HepG2 (cell line): ENCODE data around the gene DACT2. TPM values are rescaled to one million over a fixed set of nuclear protein-coding genes. Genes with fewer than 3 reads are reported as not detected.
A peak's percentile ranks its signal among the peaks of the same experiment; 100 is the strongest.

ENCODE experiments used
- ATAC-seq: fragments of 200-7000 bp; cut with Tn5 transposase; 3 replicates; pipeline ENCODE4 v1.9.1; 2020; ENCODE audit warnings: mild to moderate bottlenecking, moderate library complexity
- BruUV-seq: library from RNA; stranded (reverse); fragments of 400-500 nt; replicated peaks from 2 replicates; lab custom pipeline; 2021; lab: Mats Ljungman, UMichigan
- CTCF ChIA-PET: fragments of 300-600 bp; formaldehyde crosslinking; extraction: SDS; loops from one replicate; lab custom pipeline; 2021; ENCODE audit warnings: low total read pairs, inconsistent platforms, low intra/inter-chr PET ratio; lab: Yijun Ruan, JAX
- POLR2A ChIA-PET: fragments of 350-600 bp; sonication (Branson Sonifier 250); formaldehyde crosslinking; loops from one replicate; lab custom pipeline; 2020; ENCODE audit warnings: antibody characterized with exemption, inconsistent platforms; lab: Yijun Ruan, JAX
- DNase-seq: peaks from one replicate; pipeline ENCODE4 v3.0.0-alpha.2; 2015; ENCODE audit warnings: low spot score
- FAIRE-seq: peaks from 3 replicates; lab custom pipeline; 2011; peaks lifted over from hg19 to GRCh38; lab: Jason Lieb, UNC
- H2AFZ ChIP-seq: one replicate; pipeline ENCODE4 v1.6.1; 2011; ENCODE audit warnings: low read length, inconsistent platforms
- H3K27ac ChIP-seq: fragments of 300-600 bp; 3 replicates; pipeline ENCODE4 v1.8.0; 2011; ENCODE audit warnings: mixed run types, mild to moderate bottlenecking, mixed read lengths, low read length, inconsistent platforms; ENCODE audit not compliant: insufficient read depth; ENCODE audit errors: extremely low read length
- H3K27me3 ChIP-seq, 2 experiments: fragments of 200-600 bp in 1 of 2; 2 replicates in 1 of 2; 3 replicates in 1 of 2; pipeline versions ENCODE4 v1.6.0 to v1.8.0; 2011; ENCODE audit warnings: low read length in 2 of 2, mild to moderate bottlenecking in 2 of 2, moderate library complexity in 2 of 2, inconsistent platforms in 1 of 2; ENCODE audit not compliant: insufficient read depth in 2 of 2, control insufficient read depth in 1 of 2
- H3K36me3 ChIP-seq, 2 experiments: fragments of 200-600 bp in 1 of 2; replicated peaks in 1 of 2; 2 replicates in 1 of 2; 3 replicates in 1 of 2; pipeline versions ENCODE4 v1.5.1 to v1.8.0; 2011; ENCODE audit warnings: low read length in 2 of 2, inconsistent platforms in 1 of 2; ENCODE audit not compliant: insufficient read depth in 2 of 2, control insufficient read depth in 1 of 2
- H3K4me1 ChIP-seq: 2 replicates; pipeline ENCODE4 v1.5.1; 2012; ENCODE audit warnings: low read length, inconsistent platforms; ENCODE audit not compliant: insufficient read depth
- H3K4me2 ChIP-seq: 2 replicates; pipeline ENCODE4 v1.6.0; 2011; ENCODE audit warnings: low read depth, low read length, inconsistent platforms
- H3K4me3 ChIP-seq, 3 experiments: fragments of 200-600 bp in 1 of 3; sonication (generic), shearing (Covaris generic) in 1 of 3; replicated peaks in 1 of 3; 2 replicates each; pipeline ENCODE4 v1.5.1; 2011 to 2016; ENCODE audit warnings: low read length in 3 of 3, inconsistent platforms in 2 of 3, low read depth in 2 of 3, mild to moderate bottlenecking in 2 of 3, control low read depth in 1 of 3, mixed read lengths in 1 of 3; ENCODE audit not compliant: insufficient read depth in 1 of 3
- H3K79me2 ChIP-seq: one replicate; pipeline ENCODE4 v1.6.1; 2011; ENCODE audit warnings: low read length, inconsistent platforms; ENCODE audit not compliant: insufficient read depth
- H3K9ac ChIP-seq: 2 replicates; pipeline ENCODE4 v1.6.0; 2011; ENCODE audit warnings: mild to moderate bottlenecking, low read depth, low read length, inconsistent platforms; ENCODE audit not compliant: insufficient read depth
- H3K9me3 ChIP-seq: 2 replicates; pipeline ENCODE4 v1.5.1; 2012; ENCODE audit warnings: mild to moderate bottlenecking, low read length
- H4K20me1 ChIP-seq: 2 replicates; pipeline ENCODE4 v1.6.0; 2011; ENCODE audit warnings: inconsistent platforms, mild to moderate bottlenecking, low read length, moderate library complexity; ENCODE audit not compliant: insufficient read depth
- DMAP1 ChIP-seq: IDR thresholded peaks from 2 replicates; pipeline ENCODE4 v1.6.1; 2016
- GABPB1 ChIP-seq: IDR thresholded peaks from 2 replicates; pipeline ENCODE4 v1.6.1; 2016; ENCODE audit warnings: mild to moderate bottlenecking, missing genetic modification reagents, moderate library complexity, missing compliant biosample characterization
- GATAD2A ChIP-seq: IDR thresholded peaks from 2 replicates; pipeline ENCODE4 v1.6.1; 2016
- HIC2 ChIP-seq: sonication (generic); formaldehyde crosslinking; IDR thresholded peaks from 2 replicates; pipeline ENCODE4 v1.9.0; 2022; ENCODE audit warnings: low read depth, missing genetic modification reagents
- HMG20A ChIP-seq: IDR thresholded peaks from 2 replicates; pipeline ENCODE4 v1.6.1; 2016; ENCODE audit warnings: borderline replicate concordance
- KMT2A ChIP-seq: sonication (generic); formaldehyde crosslinking; IDR thresholded peaks from 2 replicates; pipeline ENCODE4 v1.4.0; 2020; ENCODE audit warnings: missing genetic modification reagents
- MED8 ChIP-seq: sonication (generic); formaldehyde crosslinking; IDR thresholded peaks from 2 replicates; pipeline ENCODE4 v1.8.1; 2023; ENCODE audit warnings: mild to moderate bottlenecking, missing genetic modification reagents; ENCODE audit not compliant: insufficient replicate concordance
- PATZ1 ChIP-seq: sonication (generic); formaldehyde crosslinking; IDR thresholded peaks from 2 replicates; pipeline ENCODE4 v1.4.0; 2020; ENCODE audit warnings: missing genetic modification reagents
- PBX2 ChIP-seq: IDR thresholded peaks from 2 replicates; pipeline ENCODE4 v1.6.1; 2016; ENCODE audit warnings: control low read depth
- PHF21A ChIP-seq: sonication (generic); formaldehyde crosslinking; IDR thresholded peaks from 2 replicates; pipeline ENCODE4 v1.5.0; 2020; ENCODE audit warnings: mild to moderate bottlenecking, missing genetic modification reagents
- SP5 ChIP-seq: IDR thresholded peaks from 2 replicates; pipeline ENCODE4 v1.6.1; 2016; ENCODE audit warnings: low read depth, borderline replicate concordance
- USF2 ChIP-seq, 2 experiments: sonication (generic) in 1 of 2; formaldehyde crosslinking in 1 of 2; IDR thresholded peaks; 2 replicates each; pipeline versions ENCODE4 v1.5.1 to v1.6.1; 2011 to 2020; ENCODE audit warnings: borderline replicate concordance in 1 of 2, low read depth in 1 of 2, low read length in 1 of 2, mild to moderate bottlenecking in 1 of 2, missing genetic modification reagents in 1 of 2, moderate library complexity in 1 of 2
- ZFP36 ChIP-seq: fragments of 150-350 bp; IDR thresholded peaks from 2 replicates; pipeline ENCODE4 v1.6.1; 2018; ENCODE audit warnings: borderline replicate concordance, low read length, low read depth; ENCODE audit not compliant: partially characterized antibody
- ZNF331 ChIP-seq: sonication (generic); formaldehyde crosslinking; IDR thresholded peaks from 2 replicates; pipeline ENCODE4 v1.4.0; 2020; ENCODE audit warnings: missing genetic modification reagents
- ZNF781 ChIP-seq: sonication (generic); formaldehyde crosslinking; IDR thresholded peaks from 2 replicates; pipeline ENCODE4 v1.5.1; 2020; ENCODE audit warnings: borderline replicate concordance, mild to moderate bottlenecking, missing genetic modification reagents; ENCODE audit errors: not compliant biosample characterization
- WGBS: methylation state at CpG from one replicate; pipeline ENCODE4 v1.1.6; 2017; ENCODE audit warnings: low lambda C conversion rate; 5-methylcytosine and 5-hydroxymethylcytosine counted together
- in situ Hi-C: cut with HindIII; loops from 2 replicates; pipeline ENCODE4 v1.10.0; 2017; ENCODE audit warnings: low pct_unique_long_range_greater_than_20kb; ENCODE audit not compliant: extremely low pct_ligation_motif_present
- intact Hi-C: fragments of 100-400 bp; cut with micrococcal nuclease; formaldehyde crosslinking; loops from one replicate; pipeline ENCODE4 v1.10.0; 2022; ENCODE audit not compliant: unreplicated experiment
- polyA plus RNA-seq, 8 experiments: library from polyadenylated mRNA; depleted of rRNA in 3 of 8; stranded (reverse) in 7 of 8; unstranded in 1 of 8; fragments of >200 nt; fragmentation: Illumina TruSeq in 4 of 8; extraction: Trizol in 4 of 8; gene quantifications; 2 replicates each; pipeline versions ENCODE4 v1.2.1 to v1.2.3, GENCODE V29; 2011 to 2016; ENCODE audit warnings: low read depth in 4 of 8, missing spikeins in 1 of 8, mixed read lengths in 1 of 8; ENCODE audit not compliant: insufficient read depth in 1 of 8
- total RNA-seq, 5 experiments: library from RNA; depleted of rRNA; stranded (reverse); fragments of >200 nt; fragmentation: Illumina TruSeq; extraction: Trizol; gene quantifications; 2 replicates each; pipeline ENCODE4 v1.2.3, GENCODE V29; 2016; ENCODE audit warnings: low read depth in 1 of 5

Gene DACT2
- total and polyA plus RNA-seq, 2 of the 13 experiments (the other 11 are each of a cell fraction or from before 2014, with no cell fraction given) = 0.15 TPM; not detected in 1

GRCh38 chr6:168272415-168273325, 46.9 kb downstream of the DACT2 start:
- ChIA-PET POLR2A (interaction anchor here (1.2 to 4.3 kb wide), 4 partner anchors 9 to 29 kb away, joined by 3 to 76 read pairs (median 26); no protein-coding TSS in a partner anchor), CTCF (no interaction called here)
- Histone ChIP-seq H3K27me3 (no peaks in the 10 kb centered on the region; a peak in 1 of 5 replicates), H3K4me3 (peak overlapping the region in 2 of 3 experiments; percentile 44 to 71), H3K79me2 (no peaks in the 10 kb centered on the region), H3K4me1 (peaks cover 51% of the 10 kb centered on the region), H2AFZ (no peak overlapping the region), H4K20me1 (no peaks in the 10 kb centered on the region), H3K9me3 (no peaks in the 10 kb centered on the region), H3K4me2 (peak overlapping the region; percentile 85), H3K27ac (no peak overlapping the region), H3K36me3 (no peaks in the 10 kb centered on the region), H3K9ac (no peak overlapping the region)
- DNase-seq = peak; percentile 54
- peak; percentile 66 for FAIRE-seq
- 20% methylated on average over 17 of the region's 17 CpGs for WGBS
- BruUV-seq = no TSS peak
- peak; percentile 38 for ATAC-seq
- intact Hi-C loops = no loop called here
- in situ Hi-C loops = loop anchor here (5.0 kb wide), 1 partner anchor 50 kb away; no protein-coding TSS in a partner anchor
- TF ChIP-seq USF2 (IDR thresholded peaks at IDR 0.05; ENCODE audit: low read depth, low read length) (no peak), USF2 (CRISPR knock-in tag; IDR thresholded peaks at IDR 0.05; ENCODE audit: borderline replicate concordance) (no peak), DMAP1 (0 out of 2 replicates have a peak, but pooled peaks have one; percentile 20), ZNF331 (CRISPR knock-in tag) (0 out of 2 replicates have a peak, but pooled peaks have one; percentile 24), PHF21A (CRISPR knock-in tag) (peak; percentile 14; the same call in 1 of the 2 replicates), HIC2 (CRISPR knock-in tag) (no peak), PATZ1 (CRISPR knock-in tag) (0 out of 2 replicates have a peak, but pooled peaks have one; percentile 23), ZFP36 (no peak), MED8 (CRISPR knock-in tag) (no peak), ZNF781 (no peak), HMG20A (CRISPR knock-in tag) (0 out of 2 replicates have a peak, but pooled peaks have one; percentile 40), GABPB1 (CRISPR knock-in tag) (peak; percentile 34; the same call in 1 of the 2 replicates), KMT2A (CRISPR knock-in tag) (peak; percentile 52; the same call in 1 of the 2 replicates), GATAD2A (CRISPR knock-in tag) (0 out of 2 replicates have a peak, but pooled peaks have one; percentile 9), SP5 (CRISPR knock-in tag) (peak; percentile 50; the same call in 1 of the 2 replicates), PBX2 (CRISPR knock-in tag) (peak; percentile 82)
